Limb (tissue), 2 donors: ENCODE results near the gene NCAPH2.
A peak's percentile ranks its signal among the peaks of the same experiment; 100 is the strongest.

ENCODE experiments used
- DNase-seq, 2 donors: peaks; one replicate each; pipeline ENCODE4 v3.0.0-alpha.2; 2016; ENCODE audit errors: extremely low spot score in 2 of 2

The NCAPH2 gene

GRCh38 chr22:50474710-50475651 is 33.0 kb upstream of the NCAPH2 start, which contains the start of gene SBF1:
Gene SBF1 (minus strand): TSS chr22:50475035. CDS start chr22:50474840, 195 bp downstream.
- DNase-seq: peak; percentile 94 to 95

- DNase-seq: no peak
These were observed 32.4 kb upstream of the NCAPH2 start for GRCh38 chr22:50475652-50476002.

- no peak for DNase-seq
These were observed 31.2 kb upstream of the NCAPH2 start for GRCh38 chr22:50476868-50477267.

DNA sequence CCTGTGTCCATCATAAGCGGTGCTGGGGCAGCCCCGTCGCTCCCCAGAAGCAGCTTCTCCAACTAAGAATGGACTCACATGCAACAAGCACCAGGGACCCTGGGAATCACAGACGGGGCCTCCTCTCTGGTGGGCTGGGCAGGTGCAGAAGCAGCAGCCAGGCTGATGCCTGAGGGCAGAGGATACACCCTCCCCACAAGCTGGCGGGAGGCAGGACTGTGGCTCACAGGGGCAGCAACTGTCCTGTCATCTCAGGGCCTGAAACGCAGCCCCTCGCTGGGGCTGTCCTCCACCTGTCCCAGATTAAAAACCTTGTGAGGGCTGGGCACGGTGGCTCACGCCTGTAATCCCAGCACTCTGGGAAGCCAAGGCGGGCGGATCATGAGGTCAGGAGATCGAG is 30.1 kb upstream of the NCAPH2 start:
- no peak for DNase-seq

- DNase-seq: no peak
These were observed 28.3 kb upstream of the NCAPH2 start for GRCh38 chr22:50479721-50480120.

DNA sequence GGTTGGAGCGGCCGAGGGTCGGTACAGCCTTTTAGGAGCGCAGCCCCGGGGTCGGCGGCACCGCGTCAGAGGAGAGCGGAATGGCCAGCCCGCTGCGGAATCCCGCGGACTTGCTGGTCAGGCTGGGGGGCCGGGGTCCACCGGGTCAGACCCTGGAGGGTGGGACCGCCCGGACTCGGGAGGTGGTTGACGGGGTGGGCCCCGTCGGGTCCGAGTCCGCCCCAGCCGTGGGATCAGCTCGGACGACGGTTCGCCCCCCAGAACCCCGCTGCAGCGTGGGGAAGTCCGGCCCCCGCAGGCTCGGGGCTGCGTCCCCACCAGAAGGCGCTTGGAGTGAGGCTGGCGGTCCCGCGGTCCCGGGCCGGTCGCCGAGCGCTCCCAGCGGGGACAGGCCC is 27.0 kb upstream of the NCAPH2 start:
- no peak for DNase-seq

DNA sequence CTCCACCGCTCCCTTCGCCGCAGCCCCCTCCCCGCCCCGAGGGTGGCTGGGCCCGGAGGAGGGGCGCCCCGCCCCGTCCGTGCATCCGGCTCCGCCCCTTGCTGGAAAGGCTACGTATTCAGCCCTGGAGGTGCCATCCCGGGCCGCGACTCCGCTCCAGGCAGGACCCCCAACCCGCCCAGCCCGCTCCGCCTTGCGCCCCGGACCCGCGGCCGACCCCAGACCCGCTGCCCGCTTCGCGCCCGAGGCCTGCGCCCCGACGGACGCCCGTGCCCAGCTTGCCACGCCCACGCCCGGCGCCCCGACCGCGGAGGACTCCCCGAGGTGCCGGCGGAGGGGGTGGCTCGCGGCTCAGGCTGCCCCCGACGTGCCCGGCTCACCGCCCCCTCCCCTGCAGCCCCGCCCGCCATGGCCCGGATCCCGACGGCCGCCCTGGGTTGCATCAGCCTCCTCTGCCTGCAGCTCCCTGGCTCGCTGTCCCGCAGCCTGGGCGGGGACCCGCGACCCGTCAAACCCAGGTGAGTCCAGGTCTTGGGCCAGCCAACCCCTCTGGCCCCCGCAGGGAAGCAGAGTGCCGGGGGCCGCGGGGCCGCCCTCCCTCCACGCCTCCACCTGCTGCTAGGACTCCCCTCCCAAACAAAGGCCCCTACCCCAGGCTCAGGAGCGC is 26.5 kb upstream of the NCAPH2 start, which contains the start of gene ADM2:
ADM2 (plus strand) TSS at position 104 of the 667 bp plus-strand sequence; CDS start at position 409, 305 bp downstream.
- DNase-seq: peak in 1 of 2 donors; percentile 61

DNA sequence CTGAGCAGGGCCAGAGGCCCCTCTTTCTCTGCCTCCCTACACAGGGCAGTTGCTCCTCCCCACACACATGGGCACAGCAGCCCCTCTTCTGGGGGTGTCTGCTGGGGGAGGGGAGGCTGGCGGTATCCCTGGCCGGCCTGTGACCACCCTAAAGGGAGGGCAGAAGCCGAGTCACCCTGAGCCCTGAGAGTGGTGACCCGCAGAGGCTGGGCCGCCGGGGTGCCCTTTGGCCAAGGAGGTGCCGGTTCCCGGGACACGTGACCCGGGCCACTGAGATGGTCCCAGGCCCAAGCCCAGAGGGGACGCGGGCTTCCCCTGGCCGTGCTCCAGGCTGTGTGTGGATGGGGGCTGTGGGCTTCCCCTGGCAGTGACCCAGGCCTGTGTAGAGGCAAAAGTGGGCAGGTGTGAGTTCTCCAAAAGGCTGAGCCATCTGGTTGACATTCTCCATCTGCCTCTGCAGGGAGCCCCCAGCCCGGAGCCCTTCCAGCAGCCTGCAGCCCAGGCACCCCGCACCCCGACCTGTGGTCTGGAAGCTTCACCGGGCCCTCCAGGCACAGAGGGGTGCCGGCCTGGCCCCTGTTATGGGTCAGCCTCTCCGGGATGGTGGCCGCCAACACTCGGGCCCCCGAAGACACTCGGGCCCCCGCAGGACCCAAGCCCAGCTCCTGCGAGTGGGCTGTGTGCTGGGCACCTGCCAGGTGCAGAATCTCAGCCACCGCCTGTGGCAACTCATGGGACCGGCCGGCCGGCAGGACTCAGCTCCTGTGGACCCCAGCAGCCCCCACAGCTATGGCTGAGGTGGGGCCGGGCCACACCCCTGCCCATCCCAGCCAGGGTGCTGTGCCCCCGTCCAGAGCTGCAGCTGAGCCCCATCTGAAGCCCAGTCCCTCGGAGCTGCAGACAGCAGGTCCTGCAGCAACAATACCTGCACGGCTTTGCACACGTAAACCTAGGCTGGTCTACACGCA is 25.6 kb upstream of the NCAPH2 start:
- no peak for DNase-seq

DNA sequence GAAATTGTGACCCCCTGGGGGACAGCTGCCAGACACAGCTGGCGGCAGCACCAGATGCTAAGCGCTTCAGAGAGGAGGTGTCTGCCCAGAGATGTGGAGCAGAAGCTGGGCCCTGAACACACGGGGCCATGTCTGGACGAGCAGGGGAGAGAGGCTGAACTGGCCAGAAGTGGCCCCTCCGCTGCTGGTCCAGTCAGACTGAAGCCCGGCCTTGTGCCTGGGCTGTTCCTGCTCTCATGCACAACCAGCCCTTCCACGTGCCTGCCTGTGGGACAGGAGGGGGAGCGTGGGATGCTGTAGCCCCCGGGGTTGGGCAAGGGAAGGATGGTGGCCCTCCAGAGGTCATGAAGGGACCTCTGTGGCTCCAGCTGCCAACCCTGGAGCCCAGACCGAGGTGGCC is 24.9 kb upstream of the NCAPH2 start:
- no peak for DNase-seq

GRCh38 chr22:50483556-50483955 is 24.5 kb upstream of the NCAPH2 start:
- DNase-seq: no peak

- DNase-seq: no peak
These were observed 23.8 kb upstream of the NCAPH2 start for GRCh38 chr22:50483977-50484853.

GRCh38 chr22:50485221-50486131 is 22.5 kb upstream of the NCAPH2 start:
- no peak for DNase-seq

- DNase-seq: no peak
These were observed 21.3 kb upstream of the NCAPH2 start, which contains the start of gene MIOX for GRCh38 chr22:50486561-50487289. Gene MIOX (plus strand): TSS chr22:50486859. CDS start chr22:50486898, 39 bp downstream.

GRCh38 chr22:50487290-50488005 is 20.6 kb upstream of the NCAPH2 start:
- DNase-seq: peak in 1 of 2 donors; percentile 20

- peak in 1 of 2 donors; percentile 20 for DNase-seq
These were observed 19.9 kb upstream of the NCAPH2 start for GRCh38 chr22:50488006-50488677.

GRCh38 chr22:50488886-50489285 is 19.1 kb upstream of the NCAPH2 start:
- DNase-seq: peak in 1 of 2 donors; percentile 23
